Measurements from ENCODE around the gene IDI1. TPM values are rescaled to one million over a fixed set of nuclear protein-coding genes. Genes with fewer than 3 reads are reported as not detected.

The IDI1 gene
- total and polyA plus RNA-seq, 2 donors (not counting 1 experiment from before 2014, with no cell fraction given): 59.8 to 167 TPM

DNA sequence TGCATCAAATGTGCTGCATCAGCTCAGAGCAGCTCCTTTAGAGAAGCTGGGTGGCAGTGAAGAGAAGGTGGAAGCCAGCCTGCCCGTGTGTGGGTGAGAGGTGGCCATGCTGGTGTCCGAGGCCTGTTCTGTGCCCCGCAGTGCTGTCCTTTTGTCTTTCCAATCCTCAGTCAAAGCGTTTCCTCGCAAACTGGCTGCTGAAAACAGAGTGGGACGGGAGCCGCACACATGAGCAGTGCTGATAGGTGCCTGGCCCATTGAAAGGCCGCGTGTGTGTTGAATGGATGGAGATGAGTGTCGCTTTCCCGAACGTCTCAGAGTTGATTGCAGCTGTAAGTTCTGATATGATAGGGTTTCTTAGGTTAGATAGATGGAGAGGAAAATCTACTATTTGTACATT, 46.6 kb upstream of the IDI1 start:
- ChIA-PET POLR2A (no interaction called here), CTCF (no interaction called here)

More for the DNA sequence above, 46.6 kb upstream of the IDI1 start:
- Histone ChIP-seq H4K20me1 (ENCODE audit: control insufficient read depth, insufficient read depth, low read length, poor library complexity, severe bottlenecking) (peaks cover 19% of the 10 kb centered on the region), H3K27ac (ENCODE audit: low read length in 2 of 2) (no peak overlapping the region), H3K9ac (ENCODE audit: low read length) (no peak overlapping the region), H3K36me3 (replicated peaks in 1 of 2; ENCODE audit: control extremely low read depth in 1 of 2, control insufficient read depth in 1 of 2, extremely low read depth in 1 of 2, insufficient read depth in 2 of 2, low read length in 1 of 2) (peaks cover 9 to 63% of the 10 kb centered on the region in 2 experiments), H3K9me3 (ENCODE audit: control extremely low read depth in 1 of 3, control insufficient read depth in 2 of 3, insufficient read depth in 1 of 3, low read length in 2 of 3) (no peaks in the 10 kb centered on the region), H3K4me2 (replicated peaks; ENCODE audit: low read depth, low read length, poor library complexity, severe bottlenecking) (no peak overlapping the region), H3K4me3 (ENCODE audit: control extremely low read depth in 1 of 5, extremely low read depth in 1 of 5, insufficient read depth in 1 of 5, low read depth in 2 of 5, low read length in 4 of 5) (no peak overlapping the region), H3K4me1 (ENCODE audit: control insufficient read depth in 2 of 2, insufficient read depth in 2 of 2, low read length in 2 of 2) (no peaks in the 10 kb centered on the region), H3K27me3 (replicated peaks in 1 of 4; ENCODE audit: control extremely low read depth in 1 of 4, control insufficient read depth in 3 of 4, insufficient read depth in 4 of 4, low read length in 3 of 4) (no peaks in the 10 kb centered on the region), H2AFZ (ENCODE audit: insufficient read depth, low read depth, low read length, poor library complexity, severe bottlenecking) (no peak overlapping the region), H3K79me2 (ENCODE audit: control insufficient read depth, insufficient read depth, low read length) (peaks cover 32% of the 10 kb centered on the region)
- ATAC-seq (ENCODE audit: low read depth) (no peak), DNase-seq (no peak)
- intact Hi-C loops (cut with micrococcal nuclease): no loop called here
- WGBS (ENCODE audit: insufficient coverage): 95% methylated on average over 9 of the region's 12 CpGs
- no peaks in the 10 kb centered on the region for H3K4me1 Mint-ChIP-seq
- TF ChIP-seq EZH2 (IDR thresholded peaks at IDR 0.05; ENCODE audit: borderline replicate concordance, insufficient read depth, low read depth, low read length, poor library complexity, severe bottlenecking) (no peak), CTCF (IDR thresholded peaks at IDR 0.05) (no peak)
- H3K27ac Mint-ChIP-seq: no peak overlapping the region
- no peaks in the 10 kb centered on the region for H3K27me3 Mint-ChIP-seq
- H3K9me3 Mint-ChIP-seq (ENCODE audit: insufficient read depth): no peaks in the 10 kb centered on the region
- no peak overlapping the region for H3K4me3 Mint-ChIP-seq
